CD4-positive, alpha-beta T cell treated with Interleukin-6 at 100 ng/mL for 8 hours (primary cell): ENCODE data around the gene ANKRD11.
"Not testable (repeated sequence)": the region's sequence is repeated elsewhere in the genome, so short reads cannot be mapped to it uniquely, and the experiment has no call there.

Experiments used
- DNase-seq: peaks from one replicate; pipeline ENCODE4 v3.0.0-alpha.2; 2020; ENCODE audit warnings: mixed read lengths, low spot score

Gene ANKRD11

GRCh38 chr16:89314854-89315253, 175.5 kb downstream of the ANKRD11 start:
- DNase-seq, result no peak

DNA sequence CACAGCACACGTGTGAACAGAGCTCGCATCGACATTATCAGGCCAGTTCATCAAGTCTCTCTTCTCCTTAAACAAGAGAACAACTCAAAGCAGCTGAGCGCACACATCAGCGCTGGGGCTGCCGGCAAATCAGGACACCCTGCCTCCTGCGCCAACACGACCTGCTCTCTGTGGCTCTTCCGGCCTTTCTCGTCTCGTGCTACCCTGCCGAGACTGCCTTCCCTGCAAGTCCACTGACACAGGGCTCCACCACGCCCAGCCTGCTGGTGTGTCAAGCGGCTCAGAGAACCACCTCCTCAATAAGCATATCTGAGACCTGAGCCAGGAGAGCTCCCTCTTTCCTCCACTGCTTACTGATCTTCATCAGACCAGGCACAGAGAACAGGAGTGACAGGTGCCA, 176.0 kb downstream of the ANKRD11 start:
- DNase-seq, result peak; percentile 64

DNA sequence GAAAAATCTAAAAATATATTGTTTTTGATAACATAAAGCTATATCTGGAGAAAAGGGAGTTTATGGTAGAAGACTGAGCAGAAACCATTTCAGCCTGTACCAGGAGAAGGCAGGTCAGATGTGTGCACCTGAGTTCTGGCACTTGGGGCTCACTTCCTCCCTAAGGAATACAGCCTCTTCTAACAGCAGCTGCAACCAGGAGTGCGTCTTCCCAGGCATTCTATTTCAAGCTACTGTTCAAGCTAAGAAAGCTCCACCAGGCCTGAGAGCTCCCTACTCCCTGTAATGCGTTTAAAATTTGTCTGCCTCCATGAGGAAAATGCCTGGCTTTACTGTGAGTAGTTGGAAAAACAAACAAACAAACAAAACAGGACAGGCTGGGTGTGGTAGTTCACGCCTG, 176.8 kb downstream of the ANKRD11 start:
- no peak for DNase-seq

DNA sequence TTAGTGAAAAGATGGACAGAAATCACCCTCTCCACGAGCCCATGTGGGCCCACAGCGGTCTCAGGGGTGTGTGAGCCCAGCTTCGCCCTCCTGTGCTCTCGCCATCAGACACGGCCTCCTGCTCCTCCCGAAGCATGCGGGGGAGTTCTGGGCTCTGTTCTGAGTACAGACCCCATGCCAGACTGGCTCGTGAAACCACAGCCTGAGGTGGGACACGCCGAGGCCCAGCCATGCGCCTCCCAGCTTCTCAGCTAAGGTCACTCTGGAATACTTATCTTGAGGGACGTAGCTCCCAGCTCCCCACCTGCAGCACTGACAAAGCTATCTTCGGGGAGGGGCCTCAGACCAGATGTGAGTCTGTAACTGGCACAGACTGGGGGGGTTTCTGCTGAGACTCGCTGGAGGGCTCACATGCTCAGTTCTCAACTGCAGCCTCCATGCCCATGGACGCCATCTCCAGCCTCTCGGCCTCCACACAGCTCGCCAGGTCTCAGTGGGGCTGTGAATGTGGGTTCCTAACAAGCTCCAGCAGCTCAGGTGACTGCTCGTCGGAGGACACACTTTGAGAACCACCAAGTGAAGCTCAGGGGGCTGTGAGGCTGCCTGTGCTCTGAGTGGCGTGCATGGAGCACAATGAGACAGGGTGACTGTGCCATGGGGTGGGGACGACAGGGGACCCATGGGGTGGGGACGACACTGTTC, 177.6 kb downstream of the ANKRD11 start:
- DNase-seq, result no peak

GRCh38 chr16:89312194-89312593, 178.2 kb downstream of the ANKRD11 start:
- DNase-seq, result no peak

DNA sequence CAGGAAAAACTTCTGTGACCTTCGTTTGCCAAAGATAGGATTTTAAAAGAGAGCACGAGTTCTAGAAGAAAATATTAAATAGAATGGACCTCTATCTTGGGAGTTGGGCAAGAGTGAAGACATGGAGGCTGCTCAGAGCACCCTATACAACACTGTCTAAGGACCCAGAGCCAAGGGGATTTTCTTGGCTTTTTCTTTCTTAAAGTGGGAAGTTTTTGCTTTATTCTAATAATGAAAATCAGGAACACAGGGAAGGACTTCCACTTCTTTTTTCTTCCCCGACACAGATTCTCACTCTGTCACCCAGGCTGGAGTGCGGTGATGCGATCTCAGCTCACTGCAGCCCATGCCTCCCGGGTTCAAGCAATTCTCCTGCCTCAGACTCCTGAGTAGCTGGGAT, 178.7 kb downstream of the ANKRD11 start:
- no peak for DNase-seq

- no peak for DNase-seq
Measured at GRCh38 chr16:89309438-89310122, 180.8 kb downstream of the ANKRD11 start.

DNA sequence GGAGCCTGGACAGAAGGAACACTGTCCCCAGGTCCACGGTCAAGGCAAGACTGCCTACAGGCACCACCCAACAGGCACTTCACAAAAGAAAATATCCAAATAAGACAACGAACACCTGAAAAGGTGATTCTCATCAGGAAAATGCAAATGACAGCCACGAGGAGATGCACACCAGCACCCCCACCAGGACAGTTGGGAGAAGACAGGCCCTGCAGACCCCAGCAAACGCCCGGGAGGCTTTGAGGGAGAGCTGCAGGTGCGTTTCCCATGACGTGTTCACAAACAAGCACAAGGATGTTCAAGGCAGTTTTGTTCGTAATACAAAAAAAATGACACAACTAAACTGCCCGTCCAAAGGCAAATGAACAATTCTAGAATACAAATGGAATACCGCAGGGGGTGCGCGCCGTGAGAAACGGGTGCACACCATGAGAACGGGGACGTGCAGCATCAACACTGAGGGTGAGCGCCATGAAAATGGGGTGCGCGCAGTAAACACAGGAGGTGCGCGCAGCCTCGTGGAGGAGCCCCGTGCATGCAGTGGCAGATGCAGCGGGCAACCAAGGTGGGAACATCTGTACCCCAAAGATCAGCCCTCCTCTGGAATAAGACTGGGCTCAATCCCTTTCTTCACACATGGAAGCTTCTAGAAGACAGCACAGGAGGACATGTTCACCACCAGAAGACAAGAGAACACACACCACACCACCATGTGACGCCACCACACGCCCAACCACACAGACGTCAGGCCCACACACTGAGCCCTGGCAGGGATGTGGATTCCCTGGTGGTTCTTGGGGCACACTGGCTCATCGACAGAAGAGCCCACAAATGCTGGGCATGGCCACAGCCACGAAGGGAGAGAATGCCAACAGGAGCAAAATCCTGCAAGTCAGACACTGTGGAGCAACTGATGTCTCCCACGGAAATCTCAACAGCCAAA, 181.7 kb downstream of the ANKRD11 start:
- no peak for DNase-seq

DNA sequence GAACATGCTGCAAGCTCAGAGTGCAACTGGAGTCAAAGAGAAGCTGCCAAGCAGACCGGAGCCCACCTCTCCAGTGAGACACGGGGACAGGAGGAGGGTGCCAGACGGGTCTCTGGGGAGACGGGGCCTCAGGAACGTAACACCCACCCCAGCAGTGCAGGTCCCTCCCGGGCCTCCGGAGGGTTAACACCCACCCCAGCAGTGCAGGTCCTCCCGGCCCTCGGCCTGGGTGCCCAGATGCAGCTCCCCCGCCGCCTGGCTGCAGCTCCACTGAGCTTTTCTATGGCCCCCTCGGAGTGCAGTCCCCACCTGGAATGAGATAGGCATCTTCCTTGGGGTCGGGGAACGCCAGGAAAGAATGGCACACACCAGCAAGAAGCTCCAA, 182.9 kb downstream of the ANKRD11 start:
- no peak for DNase-seq

GRCh38 chr16:89306457-89307420, 183.6 kb downstream of the ANKRD11 start:
- not testable (repeated sequence) for DNase-seq

- DNase-seq, result no peak
Measured at GRCh38 chr16:89304941-89305705, 185.2 kb downstream of the ANKRD11 start.

- DNase-seq, result no peak
Measured at GRCh38 chr16:89304181-89304851, 186.0 kb downstream of the ANKRD11 start.

- no peak for DNase-seq
Measured at GRCh38 chr16:89303617-89304016, 186.7 kb downstream of the ANKRD11 start.

DNA sequence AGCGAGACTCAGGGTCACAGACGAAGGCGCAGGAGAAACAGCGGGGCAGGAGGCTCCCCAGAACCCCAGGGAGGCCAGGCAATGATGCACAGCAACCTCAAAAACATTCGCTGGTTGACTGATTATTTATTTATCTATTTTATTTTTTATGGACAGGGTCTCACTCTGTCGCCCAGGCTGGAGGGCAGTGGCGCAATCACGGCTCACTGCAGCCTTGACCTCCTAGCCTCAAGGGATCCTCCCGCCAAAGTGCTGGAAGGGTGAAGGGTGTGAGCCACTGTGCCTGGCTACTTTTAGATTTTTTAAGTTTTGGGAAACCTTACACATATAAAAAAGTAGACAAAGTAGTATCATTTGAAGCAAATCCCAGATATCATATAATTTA, 189.4 kb downstream of the ANKRD11 start:
- DNase-seq, result no peak

DNA sequence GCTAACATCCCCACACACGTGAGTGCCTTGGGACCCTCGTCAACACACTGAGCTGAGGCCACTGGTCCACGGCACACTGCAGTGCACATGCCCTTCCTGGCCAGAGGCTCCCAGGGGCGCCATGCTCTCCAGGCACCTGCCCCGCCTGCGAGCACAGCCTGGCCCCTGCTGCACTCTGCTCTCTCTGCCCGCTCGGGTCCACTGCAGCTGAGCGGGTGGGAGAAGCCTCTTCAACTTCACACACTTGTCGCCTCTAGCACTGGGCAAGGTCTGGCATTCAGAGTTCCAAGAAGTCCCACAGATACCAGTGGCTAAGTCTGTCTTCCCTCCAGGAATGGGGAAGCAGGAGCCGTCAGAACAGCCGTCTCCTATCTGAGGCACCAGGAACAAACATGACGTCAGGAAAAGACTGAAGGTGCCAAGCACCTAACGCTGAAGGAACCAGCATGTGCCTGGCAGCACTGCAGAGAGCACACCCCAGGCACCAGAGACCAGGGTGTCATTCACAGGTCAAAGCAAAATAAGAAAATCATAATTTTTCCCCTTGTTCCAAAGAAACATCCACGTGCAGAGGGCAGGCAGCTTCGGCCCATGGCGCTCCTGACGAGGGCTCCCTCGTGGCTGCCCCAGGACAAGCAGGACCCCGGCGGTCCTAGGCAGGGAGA, 189.9 kb downstream of the ANKRD11 start:
- DNase-seq, result no peak

- DNase-seq, result not testable (repeated sequence)
Measured at GRCh38 chr16:89299357-89300111, 190.8 kb downstream of the ANKRD11 start.

DNA sequence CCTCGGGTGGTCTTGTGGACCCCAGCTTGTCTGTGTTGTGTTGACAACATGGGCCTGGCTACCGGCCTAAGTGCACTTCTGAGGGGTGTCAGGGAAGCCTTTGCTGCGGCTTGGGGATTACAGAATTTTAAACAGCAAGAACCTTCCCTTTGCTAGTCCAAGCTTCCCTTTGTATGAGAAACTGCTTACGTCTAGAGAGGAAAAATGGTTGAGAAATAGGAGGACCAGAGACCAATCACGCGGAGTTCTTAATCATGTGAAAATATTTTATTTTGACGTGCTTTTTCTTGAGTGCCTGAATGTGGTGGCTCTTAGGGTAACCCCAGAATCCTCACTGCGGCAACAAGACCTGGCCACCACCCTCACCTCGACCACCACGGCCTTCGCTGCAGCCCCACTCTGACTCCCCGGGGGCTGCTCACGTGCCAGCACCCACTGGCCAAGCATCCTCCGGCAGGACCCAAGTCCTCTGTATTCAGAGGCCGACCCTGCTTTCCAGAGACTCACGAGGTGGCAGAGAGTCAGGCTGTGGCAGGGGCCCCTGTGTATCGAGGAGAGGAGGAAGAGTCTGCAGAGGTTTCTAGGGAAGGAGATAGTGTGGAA, 191.6 kb downstream of the ANKRD11 start:
- DNase-seq, result no peak

DNA sequence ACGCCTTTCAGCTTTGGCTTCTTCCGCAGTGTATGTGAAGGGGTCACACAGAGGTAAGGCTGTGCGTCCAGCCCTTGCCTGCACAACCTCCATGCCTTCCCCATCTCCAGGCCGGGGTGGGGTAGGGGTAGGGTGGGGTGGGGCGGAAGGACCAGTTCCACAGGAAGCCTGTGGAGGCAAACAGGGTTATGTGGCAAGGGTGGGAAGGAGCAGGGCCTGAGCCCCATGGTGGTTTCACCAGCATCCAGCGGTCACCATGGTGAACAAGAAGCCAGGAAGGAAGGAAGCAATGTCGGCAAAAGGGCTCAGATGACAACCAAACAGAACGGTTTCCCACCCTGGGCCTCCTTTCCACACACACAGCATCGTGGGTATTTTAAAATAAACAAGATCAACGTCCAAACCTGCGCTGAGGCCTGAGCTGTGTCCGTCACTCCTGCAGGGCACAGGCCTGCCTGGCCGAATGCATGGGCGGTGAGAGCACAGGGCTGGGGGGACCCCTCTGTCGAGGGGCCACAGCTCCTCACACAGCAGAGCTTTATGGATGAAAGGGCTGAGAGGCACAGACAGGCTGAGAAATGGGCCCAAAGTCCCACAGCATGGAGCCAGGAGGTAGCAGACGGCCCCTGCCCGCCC, 192.3 kb downstream of the ANKRD11 start:
- DNase-seq, result no peak
